GM21360 (cell line): ENCODE data around the gene PIK3C2A.
A peak's percentile ranks its signal among the peaks of the same experiment; 100 is the strongest.

Experiments used
- ATAC-seq: cut with Tn5 transposase; IDR thresholded peaks from one replicate; pipeline ENCODE4 v1.9.1; 2021; ENCODE audit warnings: mild to moderate bottlenecking, moderate library complexity; ENCODE audit not compliant: unreplicated experiment

Gene PIK3C2A

GRCh38 chr11:17218403-17218802 is 10.6 kb upstream of the PIK3C2A start:
- ATAC-seq = no peak

GRCh38 chr11:17217401-17217800 is 9.6 kb upstream of the PIK3C2A start:
- ATAC-seq = no peak

- ATAC-seq = no peak
Measured at GRCh38 chr11:17214338-17214737, 6.6 kb upstream of the PIK3C2A start.

GRCh38 chr11:17211286-17211685 is 3.5 kb upstream of the PIK3C2A start:
- ATAC-seq = no peak

- no peak for ATAC-seq
Measured at GRCh38 chr11:17209939-17210245, 2.1 kb upstream of the PIK3C2A start.

GRCh38 chr11:17208257-17208999 is 642 bp upstream of the PIK3C2A start:
- ATAC-seq = peak; percentile 43

- ATAC-seq = no peak
Measured at GRCh38 chr11:17206463-17206862, 1.3 kb downstream of the PIK3C2A start.

GRCh38 chr11:17197431-17197898 is 10.3 kb downstream of the PIK3C2A start:
- ATAC-seq = no peak

GRCh38 chr11:17188675-17189074 is 19.1 kb downstream of the PIK3C2A start:
- ATAC-seq = no peak

GRCh38 chr11:17186932-17187692 is 20.7 kb downstream of the PIK3C2A start:
- no peak for ATAC-seq

- no peak for ATAC-seq
Measured at GRCh38 chr11:17185938-17186337, 21.8 kb downstream of the PIK3C2A start.

- no peak for ATAC-seq
Measured at GRCh38 chr11:17184882-17185587, 22.8 kb downstream of the PIK3C2A start.

- no peak for ATAC-seq
Measured at GRCh38 chr11:17183836-17184235, 23.9 kb downstream of the PIK3C2A start.

- no peak for ATAC-seq
Measured at GRCh38 chr11:17179970-17180369, 27.8 kb downstream of the PIK3C2A start.

GRCh38 chr11:17173332-17173731 is 34.5 kb downstream of the PIK3C2A start:
- no peak for ATAC-seq

GRCh38 chr11:17171916-17172315 is 35.9 kb downstream of the PIK3C2A start:
- no peak for ATAC-seq

GRCh38 chr11:17171343-17171742 is 36.4 kb downstream of the PIK3C2A start:
- ATAC-seq = no peak

GRCh38 chr11:17169876-17170275 is 37.9 kb downstream of the PIK3C2A start:
- ATAC-seq = no peak

- ATAC-seq = no peak
Measured at GRCh38 chr11:17165247-17165890, 42.4 kb downstream of the PIK3C2A start.

GRCh38 chr11:17164361-17165246 is 43.2 kb downstream of the PIK3C2A start:
- no peak for ATAC-seq
